ENCODE data around the gene SFXN2.

Gene SFXN2

GRCh38 chr10:102775935-102776669 lies 61.7 kb downstream of the SFXN2 start:
- DNase-seq (ENCODE audit: low read depth in 2 of 3, low spot score in 1 of 3): no peak

- DNase-seq (ENCODE audit: low read depth in 2 of 3, low spot score in 1 of 3): no peak
Observed at GRCh38 chr10:102776779-102777456, 62.5 kb downstream of the SFXN2 start.

- DNase-seq (ENCODE audit: low read depth in 2 of 3, low spot score in 1 of 3): no peak
Observed at GRCh38 chr10:102777711-102778453, 63.4 kb downstream of the SFXN2 start.

DNA sequence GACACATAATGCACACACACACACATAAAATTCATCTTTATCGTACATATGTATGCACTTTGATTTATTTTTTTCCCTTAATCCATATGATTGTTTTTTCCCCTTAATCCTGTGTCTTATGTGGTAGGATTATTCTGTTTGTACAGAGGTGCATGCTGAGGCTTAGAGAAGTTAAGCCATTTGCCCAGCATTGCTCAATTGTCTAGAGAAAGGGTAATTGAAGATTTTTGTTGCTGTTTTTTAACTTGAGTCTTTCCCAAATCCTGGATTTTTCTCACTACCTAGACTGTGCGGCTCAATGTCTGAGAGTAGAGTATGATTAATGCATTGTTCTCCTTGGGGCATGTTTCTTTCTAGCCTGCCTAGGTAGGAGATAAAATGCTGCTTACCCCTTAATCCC lies 64.3 kb downstream of the SFXN2 start:
- DNase-seq (ENCODE audit: low read depth in 2 of 3, low spot score in 1 of 3): no peak

GRCh38 chr10:102779680-102780526 lies 65.5 kb downstream of the SFXN2 start:
- DNase-seq (ENCODE audit: low read depth in 2 of 3, low spot score in 1 of 3): no peak

DNA sequence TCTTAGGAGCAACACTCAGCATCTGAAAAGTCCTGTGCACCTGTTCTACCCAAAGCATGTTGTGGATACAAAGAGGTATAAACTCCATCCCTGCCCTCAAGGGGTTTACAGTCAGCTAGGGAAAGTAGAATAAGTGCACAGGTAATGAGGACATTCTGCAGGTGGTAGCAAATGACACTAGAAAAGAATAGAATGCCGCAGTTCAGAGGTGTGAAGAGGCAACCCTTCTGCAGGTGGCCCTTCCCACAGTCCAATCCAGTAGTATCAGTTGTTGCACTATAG lies 66.0 kb downstream of the SFXN2 start:
- no peak for DNase-seq (ENCODE audit: low read depth in 2 of 3, low spot score in 1 of 3)

DNA sequence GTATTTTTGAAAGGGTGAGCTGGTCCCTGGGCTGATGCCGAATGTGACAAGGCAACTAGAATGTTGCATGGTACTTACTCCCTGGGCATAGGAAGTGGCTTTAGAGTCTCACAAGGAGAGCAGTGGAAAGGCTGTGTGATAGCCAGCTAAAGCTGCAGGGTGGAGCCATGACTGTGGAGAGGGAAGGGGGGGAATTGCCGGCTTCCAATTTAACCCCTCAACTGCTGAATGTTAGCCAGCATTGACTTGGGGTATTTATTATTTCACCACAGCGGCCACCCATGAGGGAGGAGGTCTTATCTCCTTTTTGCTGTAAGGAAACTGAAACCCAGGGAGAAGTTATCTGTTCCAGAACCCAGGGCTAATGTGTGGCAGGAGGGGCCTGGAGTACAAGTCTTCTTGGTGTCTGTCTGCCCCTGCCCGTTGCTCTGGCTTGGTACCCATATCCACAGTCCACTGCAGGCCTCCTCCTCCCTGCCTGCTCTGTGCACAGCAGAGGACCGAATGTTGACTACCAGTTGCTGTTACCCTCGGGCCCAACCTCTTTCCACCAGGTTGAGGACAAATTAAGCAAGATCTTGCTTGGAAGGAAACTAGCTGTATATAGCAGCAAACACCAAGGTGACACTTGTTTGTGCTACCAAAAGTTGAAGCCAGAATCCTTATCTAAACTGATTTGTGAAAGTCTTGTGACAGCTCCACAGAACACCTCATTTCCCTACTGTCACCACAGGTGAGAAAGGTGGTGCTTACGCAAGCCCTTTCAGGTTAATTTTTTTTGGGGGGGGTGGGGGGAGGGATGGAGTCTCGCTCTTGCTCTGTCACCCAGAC lies 66.9 kb downstream of the SFXN2 start:
- DNase-seq (ENCODE audit: low read depth in 2 of 3, low spot score in 1 of 3): no peak

DNA sequence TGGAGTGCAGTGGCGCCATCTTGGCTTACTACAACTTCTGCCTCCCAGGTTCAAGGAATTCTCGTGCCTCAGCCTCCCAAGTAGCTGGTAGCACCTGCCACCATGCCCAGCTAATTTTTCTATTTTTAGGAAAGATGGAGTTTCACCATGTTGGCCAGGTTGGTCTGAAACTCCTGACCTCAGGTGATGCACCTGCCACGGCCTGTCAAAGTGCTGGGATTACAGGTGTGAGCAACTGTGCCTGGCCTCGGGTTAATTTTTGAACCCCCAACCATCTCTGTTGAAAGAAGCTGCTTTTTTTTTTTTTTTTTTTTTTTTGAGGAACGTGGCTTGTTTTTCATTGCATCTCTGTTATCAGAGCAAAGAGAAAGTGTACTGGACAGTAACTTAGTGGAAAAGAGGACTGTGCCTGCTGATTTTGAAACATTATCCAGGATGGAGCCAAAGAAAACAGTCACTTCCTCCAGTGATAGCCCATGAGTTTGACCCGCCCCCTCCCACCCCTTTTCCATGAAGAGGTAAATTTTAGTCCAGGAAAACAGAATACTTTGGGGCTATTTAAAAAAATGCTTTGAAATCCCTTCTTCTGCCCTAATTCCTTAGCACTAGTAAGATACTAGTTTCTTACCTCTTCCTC lies 67.6 kb downstream of the SFXN2 start:
- no peak for DNase-seq (ENCODE audit: low read depth in 2 of 3, low spot score in 1 of 3)

GRCh38 chr10:102782673-102783551 lies 68.5 kb downstream of the SFXN2 start:
- no peak for DNase-seq (ENCODE audit: low read depth in 2 of 3, low spot score in 1 of 3)

GRCh38 chr10:102783568-102783967 lies 69.1 kb downstream of the SFXN2 start:
- no peak for DNase-seq (ENCODE audit: low read depth in 2 of 3, low spot score in 1 of 3)

GRCh38 chr10:102785818-102786217 lies 71.4 kb downstream of the SFXN2 start:
- no peak for DNase-seq (ENCODE audit: low read depth in 2 of 3, low spot score in 1 of 3)

- DNase-seq (ENCODE audit: low read depth in 2 of 3, low spot score in 1 of 3): no peak
Observed at GRCh38 chr10:102791754-102792395, 77.4 kb downstream of the SFXN2 start.

Data from stimulated activated CD4-positive, alpha-beta T cell treated with anti-CD3 and anti-CD28 coated beads, Interleukin-12 subunit alpha, Interleukin-12 subunit beta, amount 100 ng/mL, for 48 hours (primary cell).